HG02588 (cell line): ENCODE results near the gene BACH2.

Experiments
- ATAC-seq: cut with Tn5 transposase; IDR thresholded peaks from one replicate; pipeline ENCODE4 v1.9.1; 2021; ENCODE audit warnings: mild to moderate bottlenecking, moderate library complexity; ENCODE audit not compliant: unreplicated experiment

Gene BACH2

GRCh38 chr6:90241229-90241880, 55.3 kb downstream of the BACH2 start:
- no peak for ATAC-seq

DNA sequence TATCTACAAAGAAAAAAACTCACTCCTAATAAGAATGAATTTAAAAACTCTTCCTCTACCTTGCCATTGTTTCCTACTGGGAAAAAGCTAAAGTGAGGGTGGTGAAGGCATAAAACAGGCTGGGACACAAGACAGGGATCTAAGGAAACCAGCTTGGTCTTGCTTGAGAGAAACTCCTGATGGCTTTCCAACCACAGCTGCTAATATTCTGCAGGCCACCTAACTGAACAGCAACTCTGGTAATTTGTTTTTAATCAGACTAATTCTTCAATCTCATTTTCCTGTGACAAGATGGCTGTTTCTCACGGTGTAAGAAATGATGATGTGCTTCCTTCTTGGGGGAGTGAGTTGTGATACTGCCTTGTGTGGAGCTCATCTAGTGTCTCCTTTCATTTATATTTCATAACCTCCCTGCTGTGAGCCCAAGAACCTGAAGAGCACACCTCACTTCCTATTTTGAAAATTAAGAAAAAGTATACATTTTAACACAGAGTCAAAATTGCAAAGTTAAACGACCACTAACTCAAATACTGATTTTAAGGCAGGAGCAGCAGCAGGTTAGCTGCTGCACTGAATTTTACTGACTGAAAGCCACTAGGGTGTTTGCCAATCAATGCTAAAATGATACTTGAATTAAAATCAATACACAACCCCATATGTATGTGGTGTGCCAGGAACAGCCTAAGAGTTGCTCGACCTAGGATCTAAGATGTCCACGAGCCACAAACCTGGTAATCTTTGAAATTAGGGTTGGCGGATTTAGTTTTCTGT, 58.0 kb downstream of the BACH2 start:
- ATAC-seq = no peak

DNA sequence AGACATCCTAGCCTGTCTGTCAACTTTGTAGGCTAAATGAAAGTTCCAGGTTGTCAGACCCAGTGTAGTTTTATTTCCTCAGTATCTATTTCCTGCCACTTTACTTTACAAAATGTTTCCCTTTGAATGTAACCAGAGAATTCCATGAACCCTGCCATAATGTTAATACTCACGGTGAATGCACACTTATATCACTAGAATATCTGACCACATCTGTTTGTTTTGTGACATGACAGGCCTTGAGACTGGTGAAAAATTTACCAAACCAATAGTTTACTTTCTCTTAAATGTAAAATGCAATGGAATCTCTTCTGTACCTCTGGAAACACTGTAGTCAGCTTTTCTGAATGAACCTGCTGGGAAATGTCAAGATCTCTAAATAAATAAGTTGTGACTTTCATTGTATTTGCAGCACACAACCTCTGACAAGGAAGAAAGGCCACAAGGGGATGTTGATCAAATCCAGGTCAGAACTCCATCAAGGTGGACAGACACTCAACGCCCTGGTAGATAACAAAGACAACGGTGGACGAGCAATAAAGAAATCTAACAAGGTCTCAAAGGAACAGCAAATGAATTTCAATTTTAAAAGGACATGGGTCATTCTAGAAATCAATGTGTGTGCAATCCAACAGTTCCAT, 59.2 kb downstream of the BACH2 start:
- no peak for ATAC-seq

- ATAC-seq = no peak
Measured at GRCh38 chr6:90233994-90234393, 62.6 kb downstream of the BACH2 start.

- no peak for ATAC-seq
Measured at GRCh38 chr6:90233213-90233612, 63.4 kb downstream of the BACH2 start.

GRCh38 chr6:90231798-90232197, 64.8 kb downstream of the BACH2 start:
- no peak for ATAC-seq

- ATAC-seq = no peak
Measured at GRCh38 chr6:90231308-90231707, 65.3 kb downstream of the BACH2 start.

GRCh38 chr6:90230548-90231215, 66.0 kb downstream of the BACH2 start:
- no peak for ATAC-seq

GRCh38 chr6:90229331-90230010, 67.2 kb downstream of the BACH2 start:
- ATAC-seq = no peak

DNA sequence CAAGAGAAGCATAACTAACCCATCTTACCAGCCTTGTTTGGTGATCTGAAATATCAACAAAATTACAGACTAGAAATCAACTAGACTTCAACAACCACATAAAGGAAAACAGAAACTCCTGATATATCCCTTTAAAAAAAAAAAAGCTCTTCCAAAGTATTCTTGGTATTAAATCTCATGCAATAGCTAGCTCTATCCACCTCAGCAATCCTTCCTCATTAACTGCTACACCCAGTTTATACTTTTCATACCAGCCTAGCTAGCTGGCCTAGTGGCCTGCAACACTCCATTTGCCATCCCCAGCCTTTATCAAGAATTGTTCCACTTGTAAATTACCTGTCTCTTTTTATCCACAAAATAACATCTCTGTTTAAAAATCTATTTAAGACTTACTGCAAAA, 69.0 kb downstream of the BACH2 start:
- no peak for ATAC-seq

DNA sequence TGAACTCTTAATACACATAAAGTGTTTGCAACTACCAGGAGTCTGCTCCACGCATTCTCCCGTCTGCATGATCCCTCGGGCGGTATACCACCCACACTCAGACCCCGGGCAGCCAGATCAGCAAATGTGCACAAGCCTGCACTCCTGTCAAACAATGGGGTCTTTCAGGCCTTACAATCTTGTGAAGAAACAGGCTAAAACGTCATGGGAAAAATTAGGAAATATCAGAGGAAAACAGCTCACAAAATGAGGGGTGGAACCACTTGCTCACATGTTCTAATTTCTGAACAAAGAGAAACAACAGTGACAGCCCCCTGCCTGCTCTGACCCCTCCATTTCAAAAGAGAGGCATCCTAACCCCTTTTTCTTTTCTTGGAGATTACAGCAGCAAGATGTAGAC, 69.4 kb downstream of the BACH2 start:
- ATAC-seq = no peak

- ATAC-seq = no peak
Measured at GRCh38 chr6:90226257-90226656, 70.4 kb downstream of the BACH2 start.

GRCh38 chr6:90224196-90224595, 72.4 kb downstream of the BACH2 start:
- no peak for ATAC-seq

GRCh38 chr6:90222724-90223198, 73.9 kb downstream of the BACH2 start:
- no peak for ATAC-seq

- no peak for ATAC-seq
Measured at GRCh38 chr6:90222008-90222407, 74.6 kb downstream of the BACH2 start.

DNA sequence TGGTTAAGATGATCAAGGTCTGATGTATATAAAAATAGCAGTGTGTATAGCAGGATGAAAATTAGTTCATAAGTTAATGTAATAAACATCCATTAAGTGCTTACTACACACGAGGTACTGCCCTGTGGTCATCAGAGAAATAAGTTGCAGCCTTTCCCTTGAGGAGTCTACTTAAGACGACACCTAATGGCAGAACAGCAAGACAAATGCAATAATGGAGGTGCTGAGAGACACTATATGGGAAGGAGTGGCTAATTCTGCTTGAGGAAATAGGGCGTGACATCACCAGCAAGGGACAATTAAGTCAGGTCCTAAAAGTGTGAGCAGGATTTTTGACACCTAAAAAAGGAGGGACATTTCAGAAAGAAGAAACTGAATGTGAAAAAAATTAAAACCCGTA, 75.2 kb downstream of the BACH2 start:
- no peak for ATAC-seq

DNA sequence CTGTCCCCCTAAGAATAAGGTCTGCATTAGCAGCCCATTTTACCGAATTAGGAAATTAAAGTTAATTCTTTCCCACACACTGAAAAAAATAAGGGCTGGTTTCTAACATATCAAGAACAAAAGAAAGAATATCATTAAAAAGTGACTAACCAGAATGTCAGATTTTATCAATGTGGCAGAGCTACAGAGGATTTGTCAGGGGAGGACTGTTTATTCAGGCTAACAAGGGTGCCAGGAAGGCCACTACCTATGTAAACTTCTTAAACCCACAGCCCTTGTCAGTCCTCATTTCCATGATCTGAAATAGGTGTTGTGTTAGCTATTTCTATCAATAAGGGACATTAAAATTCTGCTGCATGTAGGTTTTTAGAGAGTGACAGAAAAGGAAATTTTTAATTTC, 76.4 kb downstream of the BACH2 start:
- no peak for ATAC-seq

GRCh38 chr6:90219209-90219985, 77.2 kb downstream of the BACH2 start:
- no peak for ATAC-seq

- no peak for ATAC-seq
Measured at GRCh38 chr6:90218959-90219208, 77.8 kb downstream of the BACH2 start.

- no peak for ATAC-seq
Measured at GRCh38 chr6:90217506-90218127, 79.0 kb downstream of the BACH2 start.
